SIG-M5 treated with dmso at 0.1 percent for 504 hours (cell line): ENCODE data around the gene B4GALT3.
A peak's percentile ranks its signal among the peaks of the same experiment; 100 is the strongest.

Experiments
- DNase-seq: peaks from one replicate; lab custom pipeline; 2025; ENCODE audit not compliant: unreplicated experiment; lab: John Stamatoyannopoulos, UW

B4GALT3 gene

GRCh38 chr1:161188381-161188780 lies 11.1 kb upstream of the B4GALT3 start:
- no peak for DNase-seq

- DNase-seq = no peak
These were observed 10.0 kb upstream of the B4GALT3 start for GRCh38 chr1:161187311-161187710.

GRCh38 chr1:161185732-161186311 lies 8.5 kb upstream of the B4GALT3 start:
- DNase-seq = peak; percentile 100

- peak; percentile 99 for DNase-seq
These were observed 8.0 kb upstream of the B4GALT3 start for GRCh38 chr1:161185282-161185682.

GRCh38 chr1:161182214-161182613 lies 4.9 kb upstream of the B4GALT3 start:
- peak; percentile 87 for DNase-seq

- DNase-seq = peak; percentile 44
These were observed 3.3 kb upstream of the B4GALT3 start for GRCh38 chr1:161180639-161181038.

GRCh38 chr1:161179698-161180097 lies 2.4 kb upstream of the B4GALT3 start:
- DNase-seq = no peak

GRCh38 chr1:161177936-161178244 lies 583 bp upstream of the B4GALT3 start:
- no peak for DNase-seq

GRCh38 chr1:161176468-161177111 lies 717 bp downstream of the B4GALT3 start:
- no peak for DNase-seq

- no peak for DNase-seq
These were observed 1.4 kb downstream of the B4GALT3 start for GRCh38 chr1:161175771-161176453.

- no peak for DNase-seq
These were observed 2.4 kb downstream of the B4GALT3 start for GRCh38 chr1:161174911-161175310.

GRCh38 chr1:161173711-161174110 lies 3.6 kb downstream of the B4GALT3 start:
- DNase-seq = no peak

GRCh38 chr1:161172776-161173376 lies 4.4 kb downstream of the B4GALT3 start:
- no peak for DNase-seq

- DNase-seq = no peak
These were observed 5.0 kb downstream of the B4GALT3 start for GRCh38 chr1:161172349-161172748.

- DNase-seq = no peak
These were observed 5.6 kb downstream of the B4GALT3 start for GRCh38 chr1:161171696-161172095.

GRCh38 chr1:161171191-161171590 lies 6.1 kb downstream of the B4GALT3 start:
- no peak for DNase-seq

- DNase-seq = no peak
These were observed 8.4 kb downstream of the B4GALT3 start for GRCh38 chr1:161168906-161169305.

GRCh38 chr1:161166669-161167548 lies 10.4 kb downstream of the B4GALT3 start:
- DNase-seq = no peak

GRCh38 chr1:161165742-161166668 lies 11.3 kb downstream of the B4GALT3 start, which contains the start of gene PPOX:
Gene PPOX, plus strand, starts transcription at chr1:161166426. Its CDS starts 422 bp downstream, at chr1:161166848.
- peak; percentile 99 for DNase-seq
